Endodermal cell (in vitro differentiated cells): Measurements from ENCODE around the gene HABP2. TPM values are rescaled to one million over a fixed set of nuclear protein-coding genes. Genes with fewer than 3 reads are reported as not detected.

Experiments
- DNase-seq: peaks from one replicate; pipeline ENCODE4 v3.0.0-alpha.2; 2017
- H3K27ac ChIP-seq: 2 replicates; pipeline ENCODE4 v1.5.1; 2013; ENCODE audit warnings: mild to moderate bottlenecking, low read depth, low read length, moderate library complexity
- H3K27me3 ChIP-seq: 2 replicates; pipeline ENCODE4 v1.6.1; 2013; ENCODE audit warnings: mild to moderate bottlenecking, low read length, moderate library complexity; ENCODE audit not compliant: insufficient read depth, control insufficient read depth, poor library complexity, severe bottlenecking
- H3K36me3 ChIP-seq: 2 replicates; pipeline ENCODE4 v1.7.0; 2013; ENCODE audit warnings: mild to moderate bottlenecking, low read length, moderate library complexity; ENCODE audit not compliant: control insufficient read depth, insufficient read depth
- H3K4me1 ChIP-seq: one replicate; pipeline ENCODE4 v1.7.0; 2013; ENCODE audit warnings: low read length; ENCODE audit not compliant: control insufficient read depth, insufficient read depth
- H3K4me3 ChIP-seq: 2 replicates; pipeline ENCODE4 v1.5.1; 2013; ENCODE audit warnings: mild to moderate bottlenecking, low read length, moderate library complexity
- H3K9ac ChIP-seq: 2 replicates; pipeline ENCODE4 v1.6.1; 2013; ENCODE audit warnings: mild to moderate bottlenecking, low read length, moderate library complexity; ENCODE audit not compliant: poor library complexity, severe bottlenecking; ENCODE audit errors: extremely low read depth
- H3K9me3 ChIP-seq: 2 replicates; pipeline ENCODE4 v1.6.1; 2013; ENCODE audit warnings: mild to moderate bottlenecking, low read length, moderate library complexity; ENCODE audit not compliant: control insufficient read depth
- H3K27ac Mint-ChIP-seq: 2 replicates; pipeline ENCODE4 v1.8.0; 2020; ENCODE audit warnings: mixed read lengths
- H3K27me3 Mint-ChIP-seq: 2 replicates; pipeline ENCODE4 v1.8.0; 2021; ENCODE audit warnings: mild to moderate bottlenecking, mixed read lengths; ENCODE audit not compliant: insufficient read depth
- H3K36me3 Mint-ChIP-seq: 2 replicates; pipeline ENCODE4 v1.8.0; 2020; ENCODE audit warnings: low read depth, mixed read lengths
- H3K4me1 Mint-ChIP-seq: 2 replicates; pipeline ENCODE4 v1.8.0; 2020; ENCODE audit warnings: mixed read lengths
- H3K4me3 Mint-ChIP-seq: 2 replicates; pipeline ENCODE4 v1.8.0; 2020; ENCODE audit warnings: mild to moderate bottlenecking, moderate library complexity, mixed read lengths
- H3K9me3 Mint-ChIP-seq: 2 replicates; pipeline ENCODE4 v1.8.0; 2020; ENCODE audit warnings: mild to moderate bottlenecking, mixed read lengths
- CTCF ChIP-seq: fragments of 200-600 bp; sonication (generic); conservative IDR thresholded peaks from 2 replicates; pipeline ENCODE4 v1.5.0; 2021; ENCODE audit warnings: antibody characterized with exemption, mild to moderate bottlenecking
- WGBS, 2 experiments: methylation state at CpG; one replicate each; pipeline versions ENCODE4 v1.1.5 to v1.1.7; 2013; ENCODE audit warnings: missing lambda C conversion rate in 2 of 2, mixed read lengths in 1 of 2; ENCODE audit not compliant: insufficient coverage in 1 of 2, insufficient read length in 1 of 2; 5-methylcytosine and 5-hydroxymethylcytosine counted together
- total RNA-seq, 2 donors: library from RNA; stranded (reverse); fragmentation: NEBNext Ultra II Directional in 1 of 2; extraction: Animal tissue kit (Norgen Biotek cat#: 25700) in 1 of 2; gene quantifications; 2 replicates in 1 of 2; 3 replicates in 1 of 2; pipeline ENCODE4 v1.2.1, GENCODE V29; 2021

The HABP2 gene
- total RNA-seq, 2 donors from 2014 or later: 0.71 to 1.6 TPM

- Histone ChIP-seq H3K4me3 (no peak overlapping the region), H3K27me3 (no peaks in the 10 kb centered on the region), H3K4me1 (no peaks in the 10 kb centered on the region), H3K27ac (no peak overlapping the region), H3K9me3 (no peaks in the 10 kb centered on the region), H3K9ac (no peak overlapping the region), H3K36me3 (no peaks in the 10 kb centered on the region)
- TF ChIP-seq CTCF: no peak
- H3K4me1 Mint-ChIP-seq: peaks cover 18% of the 10 kb centered on the region
- H3K4me3 Mint-ChIP-seq: no peak overlapping the region
- no peaks in the 10 kb centered on the region for H3K9me3 Mint-ChIP-seq
- no peak for DNase-seq
- WGBS, 2 experiments: 97% methylated on average over 2 of the region's 2 CpGs; no CpG with 5 or more reads in 1 of the 2 experiments
- H3K36me3 Mint-ChIP-seq: no peaks in the 10 kb centered on the region
- H3K27me3 Mint-ChIP-seq: peaks cover 3% of the 10 kb centered on the region
- H3K27ac Mint-ChIP-seq: no peak overlapping the region
Observed at GRCh38 chr10:113547426-113547825, 5.4 kb upstream of the HABP2 start.

- Mint-ChIP-seq H3K36me3 (no peaks in the 10 kb centered on the region), H3K27ac (peak overlapping the region; percentile 75), H3K4me3 (no peak overlapping the region), H3K4me1 (peaks cover 42% of the 10 kb centered on the region), H3K27me3 (peaks cover 24% of the 10 kb centered on the region), H3K9me3 (no peaks in the 10 kb centered on the region)
- no peak overlapping the region for H3K4me3 ChIP-seq
- no peak overlapping the region for H3K27ac ChIP-seq
- 85 to 89% methylated on average over 4 to 6 of the region's 6 CpGs for WGBS, 2 experiments
- no peak for TF ChIP-seq CTCF
- H3K4me1 ChIP-seq: peaks cover 9% of the 10 kb centered on the region
- H3K27me3 ChIP-seq: no peaks in the 10 kb centered on the region
- H3K9me3 ChIP-seq: no peaks in the 10 kb centered on the region
- DNase-seq: no peak
- no peak overlapping the region for H3K9ac ChIP-seq
- no peaks in the 10 kb centered on the region for H3K36me3 ChIP-seq
Observed at GRCh38 chr10:113549856-113550255, 3.0 kb upstream of the HABP2 start.

GRCh38 chr10:113550365-113550764 is 2.5 kb upstream of the HABP2 start:
- no peak for TF ChIP-seq CTCF
- Histone ChIP-seq H3K9ac (no peak overlapping the region), H3K36me3 (no peaks in the 10 kb centered on the region), H3K27me3 (no peaks in the 10 kb centered on the region), H3K4me1 (peaks cover 14% of the 10 kb centered on the region), H3K9me3 (no peaks in the 10 kb centered on the region), H3K4me3 (no peak overlapping the region), H3K27ac (no peak overlapping the region)
- Mint-ChIP-seq H3K9me3 (no peaks in the 10 kb centered on the region), H3K4me1 (peaks cover 47% of the 10 kb centered on the region), H3K4me3 (no peak overlapping the region), H3K36me3 (no peaks in the 10 kb centered on the region), H3K27me3 (peaks cover 26% of the 10 kb centered on the region), H3K27ac (peak overlapping the region; percentile 75)
- DNase-seq: no peak
- 81 to 84% methylated on average over 5 to 6 of the region's 6 CpGs for WGBS, 2 experiments
